GM21825 (cell line): ENCODE data around the gene ROPN1B.

Experiments
- ATAC-seq: cut with Tn5 transposase; IDR thresholded peaks from one replicate; pipeline ENCODE4 v1.9.1; 2021; ENCODE audit warnings: mild to moderate bottlenecking, moderate library complexity; ENCODE audit not compliant: unreplicated experiment

The ROPN1B gene

GRCh38 chr3:126003447-126004190, 34.6 kb downstream of the ROPN1B start:
- ATAC-seq, result no peak

- ATAC-seq, result no peak
Measured at GRCh38 chr3:126004217-126004616, 35.2 kb downstream of the ROPN1B start.

- no peak for ATAC-seq
Measured at GRCh38 chr3:126004692-126005091, 35.7 kb downstream of the ROPN1B start.

GRCh38 chr3:126005951-126006350, 37.0 kb downstream of the ROPN1B start:
- ATAC-seq, result no peak

DNA sequence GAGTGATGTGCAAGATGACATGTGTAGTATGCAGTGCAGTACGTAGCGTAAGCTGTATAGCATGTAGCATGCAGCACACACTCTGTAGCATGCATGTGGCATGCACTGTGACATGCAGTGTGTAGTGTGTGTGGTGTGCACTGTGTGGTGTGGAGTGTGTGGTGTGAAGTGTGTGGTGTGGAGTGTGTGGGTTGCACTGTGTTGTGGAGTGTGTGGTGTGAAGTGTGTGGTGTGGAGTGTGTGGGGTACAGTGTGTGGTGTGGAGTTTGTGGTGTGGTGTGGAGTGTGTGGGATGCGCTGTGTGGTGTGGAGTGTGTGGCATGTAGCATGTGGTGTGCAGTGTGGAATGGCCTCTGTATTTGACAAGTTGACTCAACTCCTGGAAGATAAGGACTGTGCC, 39.2 kb downstream of the ROPN1B start:
- no peak for ATAC-seq

DNA sequence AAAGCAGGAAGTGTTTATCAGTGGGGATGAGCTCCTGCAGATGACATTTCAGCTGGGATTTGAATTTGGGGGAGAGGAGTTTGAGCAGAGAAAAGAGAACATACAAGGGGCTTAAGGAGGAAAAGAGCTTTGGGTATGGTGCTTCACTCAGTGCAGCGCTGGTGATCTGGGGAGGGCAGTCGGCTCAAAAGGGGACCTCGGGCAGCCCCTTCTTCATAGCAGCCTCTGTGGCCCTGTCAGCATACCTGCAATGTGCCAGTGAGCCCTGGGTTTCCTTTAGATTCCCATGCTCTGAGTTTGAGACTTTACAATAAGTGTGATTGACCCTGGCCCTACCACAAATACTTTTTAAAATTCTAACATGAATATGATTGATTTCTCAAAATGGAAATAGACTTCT, 40.2 kb downstream of the ROPN1B start:
- ATAC-seq, result no peak

DNA sequence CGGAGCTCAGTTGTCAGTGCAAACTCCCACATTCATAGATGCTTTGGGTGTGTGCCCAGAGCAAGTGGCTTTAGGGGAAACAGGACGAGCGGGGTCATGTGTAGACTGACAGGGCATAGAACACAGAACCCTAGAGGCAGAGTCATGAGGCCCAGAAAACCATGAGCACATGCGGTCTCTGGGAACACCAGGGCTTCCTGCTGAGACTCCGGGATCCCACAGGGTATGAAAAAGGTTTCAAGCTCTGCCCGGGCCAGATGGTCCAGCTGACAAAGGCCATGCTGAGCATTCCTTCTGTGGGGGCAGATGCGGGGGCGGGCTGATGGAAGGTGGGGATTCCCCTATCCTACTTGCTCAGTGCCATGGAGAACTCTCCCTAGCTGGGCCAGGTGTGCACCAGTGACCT, 44.8 kb downstream of the ROPN1B start:
- no peak for ATAC-seq

DNA sequence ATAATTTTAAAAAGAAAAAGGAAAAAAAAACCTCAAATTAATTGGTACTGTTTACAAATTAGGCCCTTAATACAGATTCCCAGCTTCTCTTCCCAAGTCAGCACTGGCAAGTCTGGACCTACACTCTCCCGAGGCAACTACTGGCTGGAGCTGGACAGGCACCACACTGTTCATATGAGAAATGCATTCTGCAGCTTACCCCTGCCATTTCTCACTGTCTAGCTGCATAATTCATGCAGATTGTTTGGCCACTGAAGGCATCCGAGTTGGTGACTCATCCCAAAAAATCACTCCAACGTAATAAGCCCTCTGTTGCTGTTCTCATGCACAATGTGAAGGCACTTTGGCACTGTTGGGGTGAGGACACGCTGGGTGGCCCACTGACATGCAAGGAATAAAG, 45.3 kb downstream of the ROPN1B start:
- no peak for ATAC-seq

DNA sequence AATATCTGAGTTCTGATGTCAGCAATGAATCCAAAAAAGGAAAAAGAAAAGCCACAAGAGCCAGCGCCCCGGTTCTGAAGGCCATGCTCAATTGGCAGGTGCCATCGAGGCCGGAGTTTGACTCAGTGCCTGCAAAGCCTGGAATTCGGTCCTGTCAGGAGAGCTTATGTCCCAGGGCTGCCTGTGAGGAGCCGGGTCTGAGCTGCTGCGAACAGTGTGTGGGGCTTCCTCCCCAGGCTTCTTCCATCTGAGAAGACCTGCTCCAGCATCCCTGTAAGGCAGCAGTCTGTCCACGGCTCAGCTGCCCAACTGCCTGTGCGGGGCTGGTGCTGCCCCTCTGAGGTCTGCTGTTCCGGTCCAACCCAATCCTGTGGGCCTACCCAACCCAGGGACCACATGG, 46.1 kb downstream of the ROPN1B start:
- ATAC-seq, result no peak

DNA sequence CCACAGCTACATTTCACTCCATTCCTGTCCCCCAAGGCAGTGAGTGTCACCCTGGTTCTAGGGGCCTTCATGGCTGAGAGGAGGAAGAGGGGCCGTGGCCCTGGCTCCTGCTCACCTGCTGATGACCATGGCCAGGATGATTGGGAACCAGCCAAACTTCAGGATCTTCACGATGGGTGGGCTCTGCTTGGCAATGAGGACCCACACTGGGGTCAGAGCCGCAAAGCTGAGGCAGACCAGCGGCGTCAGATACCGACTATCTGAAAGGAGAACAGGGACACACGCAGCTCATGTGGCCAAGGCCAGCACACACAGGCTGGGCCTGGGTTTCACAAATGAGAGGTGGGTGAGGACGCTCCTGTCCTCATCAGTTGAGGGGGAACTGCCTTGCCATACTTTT, 47.6 kb downstream of the ROPN1B start:
- no peak for ATAC-seq

DNA sequence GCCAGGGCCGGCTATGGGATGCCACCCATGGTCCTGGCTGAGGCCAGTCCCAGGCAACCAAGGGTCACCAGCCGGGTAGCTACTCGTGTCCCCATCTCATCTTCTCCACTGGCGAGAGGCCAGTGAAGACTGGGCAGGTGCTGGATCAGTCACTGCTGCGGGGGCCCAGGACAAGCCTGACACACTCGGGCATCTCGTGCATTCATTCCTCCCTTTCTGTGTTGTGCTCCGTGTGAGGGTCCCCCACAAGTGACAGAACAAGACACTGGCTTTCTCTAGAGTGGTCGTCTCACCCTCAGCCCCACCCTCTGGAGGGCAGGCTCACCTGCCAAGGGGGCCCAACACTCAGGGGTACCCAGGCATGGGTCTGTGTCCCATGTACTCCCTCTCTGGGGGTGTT, 48.4 kb downstream of the ROPN1B start:
- no peak for ATAC-seq

DNA sequence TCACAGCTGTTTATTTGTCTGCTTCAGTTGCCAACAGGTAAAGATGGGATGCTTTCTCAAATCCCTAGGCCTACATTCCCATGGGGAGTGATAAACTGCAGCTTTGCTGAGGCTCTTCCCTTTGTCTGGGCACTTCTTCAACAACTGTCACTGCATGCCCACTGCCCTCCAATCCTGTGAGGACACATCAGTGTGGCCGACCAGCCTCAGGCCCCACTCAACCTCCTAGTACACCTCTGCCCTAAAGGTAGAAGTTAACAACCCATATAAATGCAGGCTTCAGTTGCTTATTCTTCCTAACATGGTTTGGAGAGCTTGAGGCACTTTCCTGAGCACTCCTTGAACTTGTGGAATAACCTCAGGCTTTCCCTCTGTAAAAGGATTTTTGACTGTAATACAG, 49.6 kb downstream of the ROPN1B start:
- ATAC-seq, result no peak

DNA sequence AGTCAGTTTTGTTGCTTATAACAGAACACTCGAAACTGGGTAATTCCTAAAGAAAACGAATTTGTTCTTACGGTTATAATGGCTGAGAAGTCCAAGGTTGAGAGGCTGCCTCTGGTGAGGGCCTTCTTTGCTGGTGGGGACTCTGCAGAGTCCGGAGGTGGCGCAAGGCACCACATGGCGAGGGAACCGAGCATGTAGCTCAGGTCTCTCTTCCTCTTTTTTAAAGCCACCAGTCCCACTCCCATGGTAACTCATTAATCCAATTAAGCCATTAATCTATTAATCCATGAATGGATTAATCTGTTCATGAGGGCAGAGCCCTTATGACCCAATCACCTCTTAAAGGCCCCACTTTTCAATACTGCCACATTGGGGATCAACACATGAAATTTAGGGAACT, 50.0 kb downstream of the ROPN1B start:
- no peak for ATAC-seq

DNA sequence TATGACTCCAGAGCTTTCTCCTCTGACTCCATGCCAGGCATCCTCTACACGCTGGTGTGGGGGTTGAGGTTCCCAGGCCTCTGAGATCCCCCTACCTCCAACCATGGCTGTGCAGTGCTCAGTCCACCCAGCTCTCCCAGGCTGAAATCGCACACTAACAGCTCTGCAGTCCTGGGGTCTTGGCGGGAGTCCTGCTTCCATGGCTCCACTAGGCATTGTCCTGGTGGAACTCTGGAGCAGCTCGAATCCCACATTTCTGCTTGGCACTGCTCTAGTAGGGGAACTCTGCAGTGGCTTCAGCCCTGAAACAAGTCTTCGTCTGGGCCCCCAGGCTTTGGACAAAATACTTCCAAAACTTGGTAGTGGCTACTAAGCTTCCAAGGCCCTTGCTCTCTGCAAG, 50.7 kb downstream of the ROPN1B start:
- no peak for ATAC-seq

DNA sequence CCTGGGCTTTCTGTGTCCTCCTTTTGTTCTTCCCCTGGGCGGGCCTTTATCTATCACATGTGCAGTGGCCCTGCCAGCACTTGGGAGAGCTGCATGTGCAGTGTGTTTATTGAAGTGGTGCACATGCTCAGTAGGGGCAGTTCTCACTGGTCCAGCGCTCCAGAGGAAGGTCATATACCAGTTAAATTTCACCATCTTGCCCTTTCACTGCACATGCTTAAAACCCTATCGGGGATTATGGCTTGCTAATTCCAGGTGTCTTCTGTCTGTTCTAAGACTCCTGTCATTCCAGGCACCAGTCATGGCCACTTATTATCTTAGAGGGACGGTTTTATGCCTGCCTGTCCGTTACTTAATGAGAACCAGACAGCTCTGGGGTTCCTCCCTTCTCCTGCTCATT, 52.2 kb downstream of the ROPN1B start:
- ATAC-seq, result no peak

GRCh38 chr3:126021702-126022101, 52.7 kb downstream of the ROPN1B start:
- no peak for ATAC-seq

- ATAC-seq, result no peak
Measured at GRCh38 chr3:126022741-126023359, 53.9 kb downstream of the ROPN1B start.

GRCh38 chr3:126023390-126023789, 54.4 kb downstream of the ROPN1B start:
- ATAC-seq, result no peak

GRCh38 chr3:126024049-126024854, 55.3 kb downstream of the ROPN1B start:
- ATAC-seq, result no peak

DNA sequence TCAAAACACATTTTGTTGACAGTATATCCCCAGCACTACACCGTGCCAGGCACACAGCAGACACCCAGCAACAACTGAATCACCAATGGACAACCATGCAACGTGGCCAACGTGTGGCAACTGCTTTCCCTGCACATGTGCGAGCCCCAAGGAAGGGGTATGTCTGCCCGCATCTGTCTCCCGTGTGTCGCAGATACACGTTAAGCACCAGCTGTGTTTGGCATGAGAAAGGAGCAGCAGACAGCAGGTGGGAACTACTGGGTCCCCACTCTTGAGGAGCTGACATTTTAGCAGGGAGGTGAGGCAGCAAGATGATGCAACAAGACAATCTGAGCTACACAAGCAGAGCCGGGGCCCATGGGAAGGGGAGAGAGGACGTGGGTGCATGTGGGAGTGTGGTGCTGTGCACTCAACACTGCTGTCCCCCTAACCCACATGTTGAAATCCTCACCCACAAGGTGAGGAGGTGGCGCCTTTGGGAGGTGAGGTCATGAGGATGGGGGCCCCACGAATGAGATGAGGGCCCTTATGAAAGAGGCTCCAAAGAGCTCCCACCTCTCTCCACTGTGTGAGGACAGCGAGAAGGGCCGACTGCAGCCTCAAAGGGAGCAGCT, 56.2 kb downstream of the ROPN1B start:
- ATAC-seq, result no peak

GRCh38 chr3:126025862-126026261, 56.9 kb downstream of the ROPN1B start:
- no peak for ATAC-seq
